ENCODE measurements around the gene BMP7.
"Not testable (repeated sequence)": the region's sequence is repeated elsewhere in the genome, so short reads cannot be mapped to it uniquely, and the experiment has no call there.

Gene BMP7

DNA sequence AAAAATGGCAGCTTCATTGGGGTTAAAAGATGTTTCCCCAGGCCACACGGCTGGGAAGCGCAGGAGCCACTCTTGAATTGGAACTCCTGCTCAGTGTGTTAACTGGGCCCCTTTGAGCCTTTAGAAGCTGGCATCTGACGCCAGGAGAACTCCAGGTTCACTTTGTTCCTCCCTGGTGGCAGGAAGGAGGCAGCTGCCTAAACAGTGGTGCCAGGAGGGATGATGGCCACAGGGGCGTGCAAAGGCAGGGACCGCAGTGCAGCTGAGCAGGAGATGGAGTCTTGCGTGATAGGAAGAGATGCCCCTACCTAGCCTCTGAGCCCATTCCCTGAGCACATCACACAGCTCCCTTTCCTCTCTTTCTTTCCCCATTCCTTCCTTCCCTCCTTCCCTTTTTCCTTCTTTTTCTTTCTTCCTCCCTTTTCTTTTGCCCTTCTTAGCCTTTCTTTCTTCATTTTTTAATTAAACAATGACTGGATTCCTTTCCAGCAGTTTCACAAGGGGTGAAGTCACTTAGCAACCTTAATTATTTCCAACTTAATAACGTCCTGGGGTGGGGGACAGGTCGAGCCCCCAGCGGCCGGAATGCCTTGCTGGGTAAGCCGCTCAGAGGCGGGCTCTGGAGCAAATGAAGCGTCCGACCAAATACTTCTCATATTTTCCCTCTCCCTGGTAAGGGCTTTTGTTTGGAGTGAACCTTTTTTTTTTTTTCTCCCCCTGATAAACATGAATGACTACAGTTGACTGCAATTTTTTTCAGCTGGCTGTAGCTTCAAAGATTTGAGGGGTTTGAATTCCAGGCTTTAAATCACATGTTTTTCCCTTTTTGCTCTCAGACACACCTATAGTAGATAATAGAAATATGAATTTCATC is 20.8 kb upstream of the BMP7 start:
- DNase-seq, result no peak
- Mint-ChIP-seq H3K27me3 (ENCODE audit: low read depth, poor library complexity) (peaks cover 38% of the 10 kb centered on the region), H3K36me3 (ENCODE audit: low read depth) (no peaks in the 10 kb centered on the region), H3K27ac (no peak overlapping the region), H3K4me1 (peaks cover 80% of the 10 kb centered on the region), H3K9me3 (no peaks in the 10 kb centered on the region), H3K4me3 (peak overlapping the region; percentile 51)
- TF ChIP-seq, protein P1, sequence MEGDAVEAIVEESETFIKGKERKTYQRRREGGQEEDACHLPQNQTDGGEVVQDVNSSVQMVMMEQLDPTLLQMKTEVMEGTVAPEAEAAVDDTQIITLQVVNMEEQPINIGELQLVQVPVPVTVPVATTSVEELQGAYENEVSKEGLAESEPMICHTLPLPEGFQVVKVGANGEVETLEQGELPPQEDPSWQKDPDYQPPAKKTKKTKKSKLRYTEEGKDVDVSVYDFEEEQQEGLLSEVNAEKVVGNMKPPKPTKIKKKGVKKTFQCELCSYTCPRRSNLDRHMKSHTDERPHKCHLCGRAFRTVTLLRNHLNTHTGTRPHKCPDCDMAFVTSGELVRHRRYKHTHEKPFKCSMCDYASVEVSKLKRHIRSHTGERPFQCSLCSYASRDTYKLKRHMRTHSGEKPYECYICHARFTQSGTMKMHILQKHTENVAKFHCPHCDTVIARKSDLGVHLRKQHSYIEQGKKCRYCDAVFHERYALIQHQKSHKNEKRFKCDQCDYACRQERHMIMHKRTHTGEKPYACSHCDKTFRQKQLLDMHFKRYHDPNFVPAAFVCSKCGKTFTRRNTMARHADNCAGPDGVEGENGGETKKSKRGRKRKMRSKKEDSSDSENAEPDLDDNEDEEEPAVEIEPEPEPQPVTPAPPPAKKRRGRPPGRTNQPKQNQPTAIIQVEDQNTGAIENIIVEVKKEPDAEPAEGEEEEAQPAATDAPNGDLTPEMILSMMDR (IDR thresholded peaks at IDR 0.05), result no peak

DNA sequence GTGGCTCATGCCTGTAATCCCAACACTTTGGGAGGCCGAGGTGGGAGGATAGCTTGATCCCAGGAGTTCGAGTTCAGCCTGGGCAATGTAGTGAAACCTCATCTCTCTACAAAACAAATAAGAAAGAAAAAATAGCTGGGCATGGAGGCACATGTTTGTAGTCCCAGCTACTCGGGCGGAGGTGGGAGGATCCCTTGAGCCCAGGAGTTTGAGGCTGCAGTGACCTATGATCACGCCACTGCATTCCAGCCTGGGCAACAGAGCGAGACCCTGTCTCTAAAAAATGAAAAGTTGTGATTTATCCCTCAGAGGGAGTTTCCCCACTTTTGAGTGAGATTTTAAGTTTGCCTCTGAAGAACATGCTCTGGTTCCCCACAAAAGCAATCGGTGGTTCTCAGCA is 17.4 kb upstream of the BMP7 start:
- Mint-ChIP-seq H3K4me3 (peak overlapping the region; percentile 42), H3K36me3 (ENCODE audit: low read depth) (no peaks in the 10 kb centered on the region), H3K4me1 (peaks cover 83% of the 10 kb centered on the region), H3K27me3 (ENCODE audit: low read depth, poor library complexity) (peaks cover 22% of the 10 kb centered on the region), H3K27ac (peak overlapping the region; percentile 36), H3K9me3 (no peaks in the 10 kb centered on the region)
- TF ChIP-seq, protein P1 (IDR thresholded peaks at IDR 0.05), result no peak
- DNase-seq, result no peak

DNA sequence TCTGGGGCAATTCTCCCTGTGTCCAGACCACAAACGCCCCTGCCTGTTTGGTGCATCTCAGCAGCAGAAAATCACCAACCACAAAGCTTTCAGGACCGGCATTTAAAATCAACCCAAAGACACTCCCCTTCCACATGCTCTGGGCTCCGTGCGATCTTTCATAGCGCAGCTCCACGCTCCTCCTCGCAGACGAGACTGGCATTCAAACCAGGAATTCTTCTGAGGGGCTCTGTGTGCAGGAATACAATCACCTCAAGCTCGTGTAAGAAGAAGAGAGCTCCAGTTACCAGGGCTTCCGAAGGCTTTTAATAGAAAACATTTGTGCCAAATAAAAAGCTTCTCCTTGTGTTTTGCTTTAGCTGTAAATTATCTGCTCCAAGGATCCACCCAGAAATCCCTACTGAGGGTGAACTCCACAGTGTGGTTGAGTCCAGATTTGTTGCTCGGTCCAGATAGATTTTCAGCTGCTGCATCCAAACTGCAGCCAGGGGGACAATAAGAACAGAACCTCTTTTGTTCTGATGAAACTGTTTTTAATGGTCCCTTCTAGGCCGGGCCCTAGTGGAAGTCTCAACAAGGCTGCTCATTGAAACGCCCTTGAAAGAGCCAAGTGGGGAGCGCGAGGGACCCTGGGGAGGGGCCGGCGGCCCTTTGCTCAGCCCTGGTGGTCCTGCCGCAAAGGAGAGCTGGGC is 16.4 kb upstream of the BMP7 start:
- peak overlapping the region; percentile 42 for H3K4me3 Mint-ChIP-seq

DNA sequence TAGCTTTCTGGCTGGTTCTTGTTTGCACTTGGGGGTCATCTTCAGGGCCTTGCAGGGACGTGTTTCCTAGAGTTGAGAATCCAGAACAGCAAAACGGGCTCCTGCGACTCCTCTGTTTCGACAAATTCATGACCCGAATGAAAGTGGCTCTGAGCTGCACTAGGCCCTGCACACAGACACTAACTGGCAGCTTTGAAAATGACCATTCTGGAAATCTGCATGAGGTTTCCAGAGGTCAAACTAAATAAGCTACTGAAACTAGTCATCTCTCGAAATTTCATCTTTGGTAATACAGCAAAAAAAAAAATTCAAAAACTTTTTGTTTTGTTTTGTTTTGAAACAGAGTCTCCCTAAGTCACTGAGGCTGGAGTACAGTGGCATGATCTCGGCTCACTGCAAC is 15.5 kb upstream of the BMP7 start:
- H3K27ac Mint-ChIP-seq, result no peak overlapping the region
- no peak overlapping the region for H3K4me3 Mint-ChIP-seq
- TF ChIP-seq, protein P1 (IDR thresholded peaks at IDR 0.05), result no peak
- DNase-seq, result no peak
- H3K36me3 Mint-ChIP-seq (ENCODE audit: low read depth), result no peaks in the 10 kb centered on the region
- peaks cover 10% of the 10 kb centered on the region for H3K27me3 Mint-ChIP-seq (ENCODE audit: low read depth, poor library complexity)
- no peaks in the 10 kb centered on the region for H3K9me3 Mint-ChIP-seq
- H3K4me1 Mint-ChIP-seq, result peaks cover 83% of the 10 kb centered on the region

More for the DNA sequence above, 16.4 kb upstream of the BMP7 start:
- Mint-ChIP-seq H3K4me1 (peaks cover 83% of the 10 kb centered on the region), H3K27ac (peak overlapping the region; percentile 77), H3K36me3 (ENCODE audit: low read depth) (no peaks in the 10 kb centered on the region), H3K9me3 (no peaks in the 10 kb centered on the region), H3K27me3 (ENCODE audit: low read depth, poor library complexity) (peaks cover 16% of the 10 kb centered on the region)
- TF ChIP-seq, protein P1 (IDR thresholded peaks at IDR 0.05), result no peak
- no peak for DNase-seq

DNA sequence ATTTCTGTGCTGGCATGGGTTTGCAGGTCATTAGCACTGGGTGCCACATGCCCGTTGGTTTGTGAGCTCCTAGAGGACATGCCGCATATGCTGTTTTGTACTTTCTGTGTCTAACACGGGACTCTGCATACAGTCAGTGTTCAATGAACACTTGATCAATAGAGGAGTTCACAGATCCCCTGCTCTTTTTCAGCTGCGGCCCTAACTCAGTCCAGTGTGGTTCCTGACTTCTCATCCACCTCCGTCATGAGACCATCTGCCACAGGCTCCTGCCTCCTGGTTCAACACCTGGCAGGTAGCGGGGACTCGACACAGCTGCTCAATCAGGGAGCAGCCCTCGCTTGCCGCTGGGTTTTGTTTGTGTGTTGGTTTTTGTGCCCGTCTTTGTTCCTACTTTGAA is 13.8 kb upstream of the BMP7 start:
- peaks cover 86% of the 10 kb centered on the region for H3K4me1 Mint-ChIP-seq

DNA sequence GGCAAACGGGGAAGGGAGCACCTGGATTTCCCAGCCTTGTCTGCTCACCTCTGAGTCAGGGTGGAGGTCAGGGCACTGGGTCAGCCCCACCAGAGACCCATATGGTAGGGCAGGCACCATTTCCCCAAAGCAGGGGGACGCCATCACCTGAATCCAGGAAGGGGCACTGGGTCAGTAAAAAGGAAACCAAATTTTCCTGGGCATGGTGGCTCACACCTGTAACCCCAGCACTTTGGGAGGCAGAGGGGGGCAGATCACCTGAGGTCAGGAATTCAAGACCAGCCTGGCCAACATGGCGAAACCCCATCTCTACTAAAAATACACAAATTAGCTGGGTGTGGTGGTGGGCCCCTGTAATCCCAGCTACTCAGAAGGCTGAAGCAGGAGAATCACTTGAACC is 13.1 kb upstream of the BMP7 start:
- Mint-ChIP-seq H3K27me3 (ENCODE audit: low read depth, poor library complexity) (peaks cover 12% of the 10 kb centered on the region), H3K4me1 (peaks cover 84% of the 10 kb centered on the region)
- H3K4me3 Mint-ChIP-seq; H3K36me3 Mint-ChIP-seq (ENCODE audit: low read depth); DNase-seq; H3K27ac Mint-ChIP-seq; H3K9me3 Mint-ChIP-seq: not testable (repeated sequence)

More for the DNA sequence above, 13.8 kb upstream of the BMP7 start:
- H3K36me3 Mint-ChIP-seq (ENCODE audit: low read depth), result no peaks in the 10 kb centered on the region
- no peak overlapping the region for H3K4me3 Mint-ChIP-seq
- H3K27me3 Mint-ChIP-seq (ENCODE audit: low read depth, poor library complexity), result peaks cover 9% of the 10 kb centered on the region
- no peak for DNase-seq
- H3K9me3 Mint-ChIP-seq, result no peaks in the 10 kb centered on the region
- TF ChIP-seq, protein P1 (IDR thresholded peaks at IDR 0.05), result no peak
- H3K27ac Mint-ChIP-seq, result no peak overlapping the region
